CD8-positive, alpha-beta memory T cell (primary cell): Measurements from ENCODE around the gene DVL2. TPM values are rescaled to one million over a fixed set of nuclear protein-coding genes. Genes with fewer than 3 reads are reported as not detected.

Source experiments
- CTCF ChIA-PET: fragments of 350-600 bp; sonication (Branson Sonifier 250); formaldehyde crosslinking; loops from one replicate; lab custom pipeline; 2021; ENCODE audit warnings: antibody characterized with exemption; lab: Charles Lee
- POLR2A ChIA-PET: fragments of 350-600 bp; sonication (Branson Sonifier 250); formaldehyde crosslinking; loops from one replicate; lab custom pipeline; 2021; ENCODE audit warnings: antibody characterized with exemption; lab: Charles Lee
- DNase-seq, 5 donors: peaks; one replicate each; pipeline versions ENCODE4 v3.0.0 to v3.0.0-alpha.2; 2020 to 2022; ENCODE audit warnings: mixed read lengths in 1 of 5
- H3K27ac ChIP-seq: one replicate; pipeline ENCODE4 v1.7.0; 2013; ENCODE audit warnings: low read depth, mild to moderate bottlenecking, low read length, moderate library complexity
- H3K27me3 ChIP-seq: 2 replicates; pipeline ENCODE4 v1.7.0; 2013; ENCODE audit warnings: low read length, mild to moderate bottlenecking; ENCODE audit not compliant: insufficient read depth, poor library complexity, severe bottlenecking
- H3K36me3 ChIP-seq: 2 replicates; pipeline ENCODE4 v1.7.0; 2013; ENCODE audit warnings: mild to moderate bottlenecking, low read length, moderate library complexity; ENCODE audit not compliant: insufficient read depth
- H3K4me1 ChIP-seq: 2 replicates; pipeline ENCODE4 v1.7.0; 2013; ENCODE audit warnings: mild to moderate bottlenecking, low read length, moderate library complexity; ENCODE audit not compliant: insufficient read depth
- H3K4me3 ChIP-seq: 2 replicates; pipeline ENCODE4 v1.7.0; 2013; ENCODE audit warnings: mild to moderate bottlenecking, low read length
- H3K9me3 ChIP-seq: 2 replicates; pipeline ENCODE4 v1.7.0; 2013; ENCODE audit warnings: mild to moderate bottlenecking, low read length
- H3K27ac Mint-ChIP-seq, 8 donors: one replicate each; pipeline ENCODE4 v1.8.0; 2020 to 2021; ENCODE audit warnings: mixed read lengths in 8 of 8, mild to moderate bottlenecking in 6 of 8, inconsistent platforms in 3 of 8, moderate library complexity in 3 of 8
- H3K27me3 Mint-ChIP-seq, 2 donors: one replicate each; pipeline ENCODE4 v1.8.0; 2020 to 2021; ENCODE audit warnings: mixed read lengths in 2 of 2, mild to moderate bottlenecking in 1 of 2, moderate library complexity in 1 of 2
- H3K36me3 Mint-ChIP-seq, 3 donors: one replicate each; pipeline ENCODE4 v1.8.0; 2020 to 2021; ENCODE audit warnings: mixed read lengths in 3 of 3, inconsistent platforms in 1 of 3, mild to moderate bottlenecking in 1 of 3
- H3K4me1 Mint-ChIP-seq, 3 donors: one replicate each; pipeline ENCODE4 v1.8.0; 2020 to 2021; ENCODE audit warnings: mixed read lengths in 3 of 3, inconsistent platforms in 1 of 3, mild to moderate bottlenecking in 1 of 3
- H3K4me3 Mint-ChIP-seq, 7 donors: one replicate each; pipeline ENCODE4 v1.8.0; 2020 to 2021; ENCODE audit warnings: mixed read lengths in 7 of 7, mild to moderate bottlenecking in 6 of 7, moderate library complexity in 4 of 7, inconsistent platforms in 2 of 7
- H3K9me3 Mint-ChIP-seq, 5 donors: one replicate each; pipeline ENCODE4 v1.8.0; 2020 to 2022; ENCODE audit warnings: mixed read lengths in 5 of 5, mild to moderate bottlenecking in 3 of 5, moderate library complexity in 2 of 5, inconsistent platforms in 1 of 5
- polyA plus RNA-seq: library from polyadenylated mRNA; unstranded; fragments of 300-500 nt; fragmentation: Illumina TruSeq; gene quantifications from one replicate; pipeline ENCODE4 v1.2.3, GENCODE V29; 2021
- total RNA-seq, 2 experiments: library from RNA; stranded (reverse); gene quantifications; one replicate each; pipeline ENCODE4 v1.2.3, GENCODE V29; 2021

The DVL2 gene
- total and polyA plus RNA-seq, 3 experiments from 2014 or later: 24.0 to 65.5 (median 61.8) TPM

DNA sequence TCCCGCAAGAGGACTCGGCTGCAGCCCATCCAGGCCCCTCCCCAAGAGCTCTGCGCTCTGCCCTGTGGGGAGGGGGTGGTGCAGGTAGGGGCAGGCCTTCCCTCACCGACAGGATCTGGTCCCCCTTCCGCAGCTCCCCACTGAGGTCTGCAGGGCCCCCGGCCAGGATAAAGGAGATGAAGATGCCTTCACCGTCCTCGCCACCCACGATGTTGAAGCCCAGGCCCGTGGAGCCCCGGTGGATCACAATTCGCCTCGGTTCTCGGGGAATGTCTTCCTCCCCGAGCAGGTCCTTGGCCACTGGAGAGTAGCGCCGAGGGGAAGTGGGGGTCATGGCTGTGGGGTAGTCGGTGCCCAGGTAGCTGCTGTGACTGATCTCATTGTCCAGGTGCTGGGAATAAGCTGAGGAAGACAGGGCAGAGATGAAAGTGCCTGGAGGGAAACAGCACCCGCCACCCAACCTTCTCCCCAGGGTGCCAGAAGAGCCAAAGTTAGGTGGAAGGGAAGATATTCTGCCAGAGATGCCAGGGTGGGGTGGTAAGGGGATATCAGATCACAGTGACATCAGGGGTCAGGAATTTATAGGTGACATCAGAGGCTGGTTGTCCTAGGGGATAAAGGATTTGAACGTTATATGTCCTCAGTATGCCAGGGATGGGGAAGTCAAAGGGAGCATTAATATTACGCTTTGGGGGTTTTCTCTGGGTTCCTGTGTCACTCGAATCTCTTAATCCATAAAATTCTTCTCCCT lies 37.5 kb downstream of the DVL2 start:
- no peak overlapping the region for H3K27ac ChIP-seq

GRCh38 chr17:7195971-7196370 lies 38.3 kb downstream of the DVL2 start:
- H3K27ac Mint-ChIP-seq: no peak overlapping the region
- H3K27me3 Mint-ChIP-seq: peaks cover 0 to 2% of the 10 kb centered on the region in 2 donors
- H3K36me3 ChIP-seq: no peaks in the 10 kb centered on the region
- no peaks in the 10 kb centered on the region for H3K4me1 Mint-ChIP-seq
- H3K4me1 ChIP-seq: no peaks in the 10 kb centered on the region
- no peaks in the 10 kb centered on the region for H3K27me3 ChIP-seq
- H3K9me3 Mint-ChIP-seq: no peaks in the 10 kb centered on the region
- no peak overlapping the region for H3K4me3 ChIP-seq
- POLR2A ChIA-PET: no interaction called here
- no peak overlapping the region for H3K4me3 Mint-ChIP-seq
- H3K36me3 Mint-ChIP-seq: peaks cover 0 to 6% (median 0%) of the 10 kb centered on the region in 3 donors
- H3K27ac ChIP-seq: no peak overlapping the region
- no peak for DNase-seq
- H3K9me3 ChIP-seq: no peaks in the 10 kb centered on the region
- CTCF ChIA-PET: no interaction called here

More for the DNA sequence above, 37.5 kb downstream of the DVL2 start:
- H3K9me3 Mint-ChIP-seq: no peaks in the 10 kb centered on the region
- no peak for DNase-seq
- peak overlapping the region in 1 of 8 donors; percentile 78 for H3K27ac Mint-ChIP-seq
- no peak overlapping the region for H3K4me3 ChIP-seq
- peak overlapping the region in 1 of 7 donors; percentile 34 for H3K4me3 Mint-ChIP-seq
- H3K4me1 Mint-ChIP-seq: no peaks in the 10 kb centered on the region
- H3K9me3 ChIP-seq: no peaks in the 10 kb centered on the region
- H3K27me3 Mint-ChIP-seq: peaks cover 0 to 2% of the 10 kb centered on the region in 2 donors
- H3K36me3 ChIP-seq: no peaks in the 10 kb centered on the region
- peaks cover 0 to 6% (median 0%) of the 10 kb centered on the region in 3 donors for H3K36me3 Mint-ChIP-seq
- CTCF ChIA-PET: no interaction called here
- no peaks in the 10 kb centered on the region for H3K27me3 ChIP-seq
- POLR2A ChIA-PET: no interaction called here
- no peaks in the 10 kb centered on the region for H3K4me1 ChIP-seq

DNA sequence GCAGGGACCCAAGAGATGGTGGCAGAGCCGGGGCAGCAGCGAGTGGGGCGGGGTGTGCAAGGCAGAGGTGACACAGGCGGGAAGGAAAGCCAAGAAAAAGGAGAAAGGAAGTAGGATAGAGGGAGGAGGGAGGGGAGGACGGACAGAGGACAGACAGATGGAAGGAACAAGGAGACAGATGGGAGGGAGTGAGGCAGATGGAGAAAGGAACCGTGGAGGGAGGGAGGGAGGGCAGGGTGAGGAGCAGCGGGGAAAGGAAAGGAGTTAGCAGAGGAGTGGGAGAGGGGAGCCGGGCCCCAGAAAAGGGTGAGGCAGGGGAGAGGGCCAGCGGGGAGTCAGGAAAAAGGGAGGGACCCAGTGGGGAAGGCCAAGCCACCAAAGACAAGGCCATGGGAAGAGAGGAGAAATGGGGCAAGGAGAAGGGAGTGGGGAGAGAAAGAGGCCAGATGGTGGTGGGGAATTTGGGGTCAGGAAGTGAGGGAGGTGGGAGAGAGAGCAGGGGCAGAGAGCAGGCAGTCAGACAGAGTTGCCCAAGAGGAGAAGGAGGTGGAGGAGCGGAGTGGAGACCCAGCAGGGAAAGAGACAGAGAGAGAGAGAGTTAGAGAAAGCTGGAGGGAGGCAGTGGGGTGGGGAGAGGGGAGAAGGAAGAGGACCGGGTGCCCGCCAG lies 41.9 kb downstream of the DVL2 start:
- ChIA-PET CTCF (no interaction called here), POLR2A (no interaction called here)
- no peak for DNase-seq
- Histone ChIP-seq H3K4me1 (no peaks in the 10 kb centered on the region), H3K27me3 (no peaks in the 10 kb centered on the region), H3K4me3 (no peak overlapping the region), H3K27ac (no peak overlapping the region), H3K9me3 (no peaks in the 10 kb centered on the region), H3K36me3 (no peaks in the 10 kb centered on the region)
- Mint-ChIP-seq H3K9me3 (no peaks in the 10 kb centered on the region), H3K27me3 (peaks cover 0 to 2% of the 10 kb centered on the region in 2 donors), H3K4me3 (no peak overlapping the region), H3K36me3 (peaks cover 0 to 6% (median 0%) of the 10 kb centered on the region in 3 donors), H3K4me1 (no peaks in the 10 kb centered on the region), H3K27ac (no peak overlapping the region)

GRCh38 chr17:7191571-7192270 lies 42.6 kb downstream of the DVL2 start:
- ChIA-PET POLR2A (no interaction called here), CTCF (no interaction called here)
- Mint-ChIP-seq H3K27ac (no peak overlapping the region), H3K9me3 (no peaks in the 10 kb centered on the region), H3K4me1 (no peaks in the 10 kb centered on the region), H3K4me3 (no peak overlapping the region), H3K27me3 (peaks cover 0 to 2% of the 10 kb centered on the region in 2 donors), H3K36me3 (peaks cover 0 to 6% (median 0%) of the 10 kb centered on the region in 3 donors)
- no peak overlapping the region for H3K4me3 ChIP-seq
- no peaks in the 10 kb centered on the region for H3K27me3 ChIP-seq
- no peaks in the 10 kb centered on the region for H3K9me3 ChIP-seq
- DNase-seq: no peak
- H3K4me1 ChIP-seq: no peaks in the 10 kb centered on the region
- H3K27ac ChIP-seq: no peak overlapping the region
- no peaks in the 10 kb centered on the region for H3K36me3 ChIP-seq

- H3K36me3 ChIP-seq: no peaks in the 10 kb centered on the region
- H3K27ac ChIP-seq: no peak overlapping the region
- H3K27me3 ChIP-seq: no peaks in the 10 kb centered on the region
- Mint-ChIP-seq H3K9me3 (no peaks in the 10 kb centered on the region), H3K27me3 (peaks cover 0 to 2% of the 10 kb centered on the region in 2 donors), H3K36me3 (peaks cover 0 to 4% (median 0%) of the 10 kb centered on the region in 3 donors), H3K4me3 (no peak overlapping the region), H3K27ac (peak overlapping the region in 1 of 8 donors; percentile 65), H3K4me1 (no peaks in the 10 kb centered on the region)
- no peak for DNase-seq
- H3K4me3 ChIP-seq: no peak overlapping the region
- no peaks in the 10 kb centered on the region for H3K9me3 ChIP-seq
- H3K4me1 ChIP-seq: no peaks in the 10 kb centered on the region
- ChIA-PET POLR2A (no interaction called here), CTCF (no interaction called here)
Measured at GRCh38 chr17:7191069-7191468, 43.2 kb downstream of the DVL2 start.

GRCh38 chr17:7190276-7190917 lies 43.9 kb downstream of the DVL2 start:
- Mint-ChIP-seq H3K4me3 (no peak overlapping the region), H3K27me3 (peaks cover 0 to 2% of the 10 kb centered on the region in 2 donors), H3K9me3 (no peaks in the 10 kb centered on the region), H3K36me3 (peaks cover 0 to 4% (median 0%) of the 10 kb centered on the region in 3 donors), H3K27ac (peak overlapping the region in 1 of 8 donors; percentile 47), H3K4me1 (no peaks in the 10 kb centered on the region)
- no peak for DNase-seq
- CTCF ChIA-PET: no interaction called here
- Histone ChIP-seq H3K9me3 (no peaks in the 10 kb centered on the region), H3K4me1 (no peaks in the 10 kb centered on the region), H3K27ac (no peak overlapping the region), H3K36me3 (no peaks in the 10 kb centered on the region), H3K27me3 (no peaks in the 10 kb centered on the region), H3K4me3 (no peak overlapping the region)
- POLR2A ChIA-PET: no interaction called here

GRCh38 chr17:7186241-7186640 lies 48.1 kb downstream of the DVL2 start:
- ChIA-PET CTCF (no interaction called here), POLR2A (no interaction called here)
- no peaks in the 10 kb centered on the region for H3K4me1 Mint-ChIP-seq
- peaks cover 0 to 2% of the 10 kb centered on the region in 2 donors for H3K27me3 Mint-ChIP-seq
- Histone ChIP-seq H3K9me3 (no peaks in the 10 kb centered on the region), H3K4me3 (no peak overlapping the region), H3K27ac (no peak overlapping the region), H3K36me3 (no peaks in the 10 kb centered on the region), H3K4me1 (no peaks in the 10 kb centered on the region), H3K27me3 (no peaks in the 10 kb centered on the region)
- H3K4me3 Mint-ChIP-seq: no peak overlapping the region
- H3K36me3 Mint-ChIP-seq: no peaks in the 10 kb centered on the region
- no peaks in the 10 kb centered on the region for H3K9me3 Mint-ChIP-seq
- no peak for DNase-seq
- H3K27ac Mint-ChIP-seq: no peak overlapping the region
